Tibial nerve (tissue), 4 donors: Measurements from ENCODE around the gene FGGY. TPM values are rescaled to one million over a fixed set of nuclear protein-coding genes. Genes with fewer than 3 reads are reported as not detected.

Experiments
- DNase-seq, 2 donors: peaks; one replicate each; pipeline ENCODE4 v3.0.0-alpha.2; 2019; ENCODE audit warnings: low spot score in 2 of 2
- H3K27ac ChIP-seq, 4 donors: fragments of 200-600 bp; sonication (generic) in 3 of 4; one replicate each; pipeline ENCODE4 v1.5.1; 2017 to 2019; ENCODE audit warnings: mild to moderate bottlenecking in 1 of 4
- H3K27me3 ChIP-seq, 2 donors: fragments of 200-600 bp; sonication (generic) in 1 of 2; one replicate each; pipeline versions ENCODE4 v1.5.1 to v1.6.0; 2017 to 2019
- H3K36me3 ChIP-seq, 3 donors: fragments of 200-600 bp; sonication (generic); one replicate each; pipeline ENCODE4 v1.5.1; 2018 to 2019
- H3K4me1 ChIP-seq, 4 donors: fragments of 200-600 bp; sonication (generic) in 3 of 4; one replicate each; pipeline ENCODE4 v1.5.1; 2017 to 2019
- H3K4me3 ChIP-seq, 4 donors: fragments of 200-600 bp; sonication (generic) in 3 of 4; one replicate each; pipeline ENCODE4 v1.5.1; 2017 to 2019; ENCODE audit warnings: mild to moderate bottlenecking in 1 of 4, moderate library complexity in 1 of 4
- H3K9me3 ChIP-seq, 4 donors: fragments of 200-600 bp; sonication (generic) in 3 of 4; one replicate each; pipeline ENCODE4 v1.5.1; 2017 to 2019
- CTCF ChIP-seq, 5 experiments: fragments of 200-600 bp in 3 of 5; fragments of 450-650 bp in 2 of 5; sonication (generic) in 3 of 5; IDR thresholded peaks; one replicate each; pipeline ENCODE4 v1.5.1; 2016 to 2019; ENCODE audit warnings: antibody characterized with exemption in 5 of 5, mild to moderate bottlenecking in 3 of 5, moderate library complexity in 2 of 5
- EP300 ChIP-seq, 2 donors: sonication (generic); formaldehyde crosslinking; IDR thresholded peaks; one replicate each; pipeline ENCODE4 v1.6.1; 2017; ENCODE audit warnings: antibody characterized with exemption in 2 of 2, mild to moderate bottlenecking in 1 of 2
- POLR2A ChIP-seq, 2 donors: fragments of 450-650 bp; IDR thresholded peaks; one replicate each; pipeline ENCODE4 v1.6.1; 2017; ENCODE audit warnings: antibody characterized with exemption in 2 of 2, mild to moderate bottlenecking in 2 of 2, moderate library complexity in 2 of 2
- WGBS, 2 donors: methylation state at CpG; one replicate each; pipeline ENCODE4 v1.1.5; 2018; 5-methylcytosine and 5-hydroxymethylcytosine counted together
- total RNA-seq, 4 donors: library from RNA; depleted of rRNA; stranded (reverse); fragments of >200 nt; gene quantifications; one replicate each; pipeline ENCODE4 v1.1.0, GENCODE V29; 2016

Gene FGGY
- total RNA-seq, 4 donors from 2014 or later: 27.0 to 40.6 (median 32.9) TPM

DNA sequence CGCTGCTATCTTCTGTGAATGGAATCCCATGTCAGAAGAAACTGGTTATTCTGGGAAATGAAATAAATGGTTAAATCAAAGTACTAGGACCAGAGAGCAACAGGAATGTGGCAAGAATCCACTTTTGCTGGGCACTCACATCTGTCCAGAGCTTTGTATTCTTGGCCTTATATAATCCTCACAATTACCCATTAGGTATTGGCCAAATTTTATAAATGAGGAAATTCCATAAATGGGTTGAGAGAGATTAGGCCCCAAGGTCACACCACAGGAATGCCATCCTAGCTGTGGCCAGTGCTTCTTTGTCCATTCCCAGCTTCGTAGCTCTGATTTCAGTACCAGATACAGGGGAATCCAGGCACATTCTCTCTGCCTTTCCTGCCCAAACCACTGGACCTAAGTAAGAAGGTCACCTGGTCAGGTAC lies 441.7 kb downstream of the FGGY start:
- H3K36me3 ChIP-seq: no peaks in the 10 kb centered on the region
- peak overlapping the region in 2 of 4 donors; percentile 36 to 64 for H3K27ac ChIP-seq
- H3K9me3 ChIP-seq: no peaks in the 10 kb centered on the region
- H3K4me3 ChIP-seq: no peak overlapping the region
- no peak for DNase-seq
- 52 to 53% methylated on average over 2 of the region's 2 CpGs for WGBS, 2 donors
- TF ChIP-seq EP300 (IDR thresholded peaks at IDR 0.05): peak in 1 of 2 donors; percentile 10
- TF ChIP-seq POLR2A (IDR thresholded peaks at IDR 0.05): no peak
- no peak for TF ChIP-seq CTCF (IDR thresholded peaks at IDR 0.05)
- H3K27me3 ChIP-seq: no peaks in the 10 kb centered on the region
- H3K4me1 ChIP-seq: peaks cover 0 to 43% (median 29%) of the 10 kb centered on the region in 4 donors

DNA sequence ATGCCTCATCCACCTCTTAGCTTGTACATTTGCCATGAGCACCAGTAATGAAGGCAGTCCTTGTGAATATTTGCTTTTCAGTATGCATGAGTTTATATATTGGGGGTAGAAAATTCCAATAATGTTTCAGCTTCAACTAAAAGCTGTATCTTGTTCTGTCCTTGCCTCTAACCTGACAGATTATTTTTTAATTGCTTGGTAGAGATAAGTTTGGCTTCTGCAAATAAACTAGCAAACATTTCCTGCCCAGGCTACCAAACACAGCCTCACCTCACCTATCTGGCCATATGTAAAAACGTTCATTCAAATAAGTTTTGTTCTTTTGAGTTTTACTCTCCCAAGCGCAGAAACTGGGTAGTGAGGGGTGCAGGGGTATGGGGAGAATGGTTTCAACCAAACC lies 442.2 kb downstream of the FGGY start:
- Histone ChIP-seq H3K27me3 (no peaks in the 10 kb centered on the region), H3K4me1 (peaks cover 0 to 43% (median 32%) of the 10 kb centered on the region in 4 donors), H3K4me3 (no peak overlapping the region), H3K9me3 (no peaks in the 10 kb centered on the region), H3K36me3 (no peaks in the 10 kb centered on the region), H3K27ac (peak overlapping the region in 2 of 4 donors; percentile 36 to 64)
- 88 to 91% methylated on average over 2 of the region's 2 CpGs for WGBS, 2 donors
- no peak for DNase-seq
- TF ChIP-seq CTCF (IDR thresholded peaks at IDR 0.05) (no peak), POLR2A (IDR thresholded peaks at IDR 0.05) (no peak), EP300 (IDR thresholded peaks at IDR 0.05) (no peak)

DNA sequence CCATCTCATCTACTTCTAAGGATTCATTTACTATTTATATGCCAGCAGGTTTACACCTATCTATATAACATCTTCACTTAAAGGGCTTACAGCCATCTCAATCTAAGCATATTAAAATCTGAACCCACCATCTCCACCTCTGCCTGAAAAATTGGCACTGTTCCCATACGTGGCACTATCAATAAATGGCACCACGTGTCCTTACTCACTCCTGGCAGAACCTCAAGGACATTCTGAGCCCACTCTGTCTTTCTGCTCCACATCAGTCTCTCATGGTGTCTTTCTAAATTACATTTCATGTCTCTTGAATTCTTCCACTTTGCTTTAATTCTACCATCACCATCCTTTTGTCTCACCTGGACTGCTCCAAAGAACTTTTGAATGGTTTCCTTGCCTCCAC lies 445.6 kb downstream of the FGGY start:
- DNase-seq: no peak
- no peak overlapping the region for H3K4me3 ChIP-seq
- peaks cover 0 to 51% (median 37%) of the 10 kb centered on the region in 4 donors for H3K4me1 ChIP-seq
- no peaks in the 10 kb centered on the region for H3K9me3 ChIP-seq
- TF ChIP-seq EP300 (IDR thresholded peaks at IDR 0.05) (no peak), POLR2A (IDR thresholded peaks at IDR 0.05) (no peak), CTCF (IDR thresholded peaks at IDR 0.05) (no peak)
- no peaks in the 10 kb centered on the region for H3K27me3 ChIP-seq
- 57 to 62% methylated on average over 2 of the region's 2 CpGs for WGBS, 2 donors
- H3K27ac ChIP-seq: peak overlapping the region in 3 of 4 donors; percentile 24 to 87 (median 80)
- no peaks in the 10 kb centered on the region for H3K36me3 ChIP-seq

DNA sequence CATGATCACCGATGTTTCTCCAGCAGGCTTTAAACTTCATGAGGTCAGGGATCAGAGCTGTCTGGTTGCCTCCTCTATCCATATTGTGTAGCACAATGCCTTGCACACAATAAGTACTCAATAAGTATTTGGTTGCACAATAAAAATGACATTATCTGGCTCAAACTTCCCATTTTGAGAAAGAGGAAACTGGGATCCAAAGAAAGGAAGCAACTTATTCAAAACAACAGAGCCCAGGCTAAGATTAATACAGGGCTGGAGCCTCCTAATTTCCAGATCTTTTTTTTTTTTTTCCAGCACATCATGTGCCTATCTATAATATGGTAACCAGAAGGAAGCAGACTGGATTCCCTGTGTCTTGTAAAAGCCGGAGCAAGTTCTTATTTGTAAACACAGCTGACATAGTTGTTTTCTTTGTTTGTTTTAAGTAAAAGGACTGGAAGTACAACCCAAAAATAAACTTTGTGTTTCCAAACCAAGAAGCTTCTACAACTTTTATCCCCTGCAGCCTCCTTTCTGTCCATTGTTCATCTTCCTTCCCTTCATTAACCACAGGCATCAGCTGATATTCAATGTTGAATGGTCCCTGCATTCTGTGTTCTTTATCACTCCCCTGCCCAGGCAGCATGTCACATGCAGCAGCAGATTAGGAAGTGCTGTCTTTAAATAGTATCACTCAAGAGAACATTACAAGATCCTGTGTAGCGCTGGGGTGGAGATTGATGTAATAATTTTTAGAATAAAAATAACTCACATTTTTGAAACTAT lies 446.6 kb downstream of the FGGY start:
- Histone ChIP-seq H3K4me1 (peaks cover 0 to 41% (median 30%) of the 10 kb centered on the region in 4 donors), H3K27me3 (no peaks in the 10 kb centered on the region), H3K27ac (peak overlapping the region; percentile 9 to 87 (median 72)), H3K9me3 (no peaks in the 10 kb centered on the region), H3K4me3 (no peak overlapping the region), H3K36me3 (no peaks in the 10 kb centered on the region)
- DNase-seq: peak in 1 of 2 donors; percentile 60
- WGBS, 2 donors: 48 to 52% methylated on average over 3 of the region's 3 CpGs
- peak in 1 of 2 donors; percentile 82 for TF ChIP-seq EP300 (IDR thresholded peaks at IDR 0.05)
- no peak for TF ChIP-seq CTCF (IDR thresholded peaks at IDR 0.05)
- no peak for TF ChIP-seq POLR2A (IDR thresholded peaks at IDR 0.05)

GRCh38 chr1:59747420-59748024 lies 450.6 kb downstream of the FGGY start:
- Histone ChIP-seq H3K36me3 (no peaks in the 10 kb centered on the region), H3K4me1 (peaks cover 0 to 56% (median 32%) of the 10 kb centered on the region in 4 donors), H3K4me3 (no peak overlapping the region), H3K27ac (peak overlapping the region in 2 of 4 donors; percentile 12 to 26), H3K9me3 (no peaks in the 10 kb centered on the region), H3K27me3 (no peaks in the 10 kb centered on the region)
- WGBS, 2 donors: 54 to 58% methylated on average over 2 of the region's 2 CpGs
- TF ChIP-seq CTCF (IDR thresholded peaks at IDR 0.05): no peak
- TF ChIP-seq POLR2A (IDR thresholded peaks at IDR 0.05): no peak
- no peak for TF ChIP-seq EP300 (IDR thresholded peaks at IDR 0.05)
- no peak for DNase-seq
